ENCODE results near the gene BCOR. TPM values are rescaled to one million over a fixed set of nuclear protein-coding genes. Genes with fewer than 3 reads are reported as not detected.

BCOR gene
- total and polyA plus RNA-seq, 2 of the 13 experiments (the other 11 are each of a cell fraction or from before 2014, with no cell fraction given): 14.3 to 15.2 TPM

DNA sequence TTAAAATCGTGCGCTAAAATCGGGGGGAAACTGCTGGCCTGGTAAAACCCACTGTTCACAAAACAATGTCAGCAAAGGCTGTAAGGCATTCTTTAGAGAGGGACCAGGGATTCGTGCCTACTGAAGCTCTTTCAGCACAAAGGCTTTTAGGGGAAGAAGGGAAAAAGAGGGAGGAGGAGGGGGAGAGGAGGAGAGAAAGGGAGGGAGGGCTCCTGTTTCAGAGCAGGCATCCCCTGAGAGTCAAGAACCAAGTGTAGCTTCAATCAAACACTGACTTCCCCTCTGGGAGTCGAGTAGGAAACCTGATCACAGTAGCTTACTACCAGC, 9.5 kb downstream of the BCOR start:
- Histone ChIP-seq H3K4me3 (replicated peaks in 1 of 3; ENCODE audit: insufficient read depth in 1 of 3, low read depth in 2 of 3, low read length in 3 of 3) (no peak overlapping the region), H3K36me3 (replicated peaks in 1 of 2; ENCODE audit: control insufficient read depth in 1 of 2, insufficient read depth in 2 of 2, low read length in 2 of 2) (no peaks in the 10 kb centered on the region; a peak in 1 of 5 replicates), H3K27ac (ENCODE audit: extremely low read length, insufficient read depth, low read length) (no peak overlapping the region), H3K79me2 (ENCODE audit: insufficient read depth, low read length) (peaks cover 89% of the 10 kb centered on the region), H3K4me2 (ENCODE audit: low read depth, low read length) (peak overlapping the region; percentile 24; the same call in 1 of the 2 replicates), H2AFZ (ENCODE audit: low read length) (no peak overlapping the region), H3K9me3 (ENCODE audit: low read length) (no peaks in the 10 kb centered on the region), H3K4me1 (ENCODE audit: insufficient read depth, low read length) (peaks cover 86% of the 10 kb centered on the region), H4K20me1 (ENCODE audit: insufficient read depth, low read length) (peaks cover 69% of the 10 kb centered on the region), H3K9ac (ENCODE audit: insufficient read depth, low read depth, low read length) (no peak overlapping the region), H3K27me3 (ENCODE audit: control insufficient read depth in 1 of 2, insufficient read depth in 2 of 2, low read length in 2 of 2) (no peaks in the 10 kb centered on the region)
- DNase-seq (ENCODE audit: low spot score) (no peak), ATAC-seq (no peak), FAIRE-seq (no peak)
- in situ Hi-C loops (cut with HindIII; ENCODE audit: extremely low pct_ligation_motif_present, low pct_unique_long_range_greater_than_20kb): loop anchor here (10.0 kb wide), 1 partner anchor 177 kb away; no protein-coding TSS in a partner anchor
- 2% methylated on average over 3 of the region's 5 CpGs for WGBS (ENCODE audit: low lambda C conversion rate)
- BruUV-seq (replicated peaks): no TSS peak
- CTCF ChIA-PET (ENCODE audit: low intra/inter-chr PET ratio, low total read pairs): no interaction called here
- intact Hi-C loops (cut with micrococcal nuclease; ENCODE audit: unreplicated experiment): no loop called here
- TF ChIP-seq NR2F6 (IDR thresholded peaks at IDR 0.05) (0 out of 2 replicates have a peak, but pooled peaks have one; percentile 1), NR2F6 (CRISPR knock-in tag; IDR thresholded peaks at IDR 0.05) (no peak), CREM (IDR thresholded peaks at IDR 0.05) (0 out of 2 replicates have a peak, but pooled peaks have one; percentile 13), CREM (CRISPR knock-in tag; IDR thresholded peaks at IDR 0.05) (no peak)
- TF ChIP-seq, protein P1, sequence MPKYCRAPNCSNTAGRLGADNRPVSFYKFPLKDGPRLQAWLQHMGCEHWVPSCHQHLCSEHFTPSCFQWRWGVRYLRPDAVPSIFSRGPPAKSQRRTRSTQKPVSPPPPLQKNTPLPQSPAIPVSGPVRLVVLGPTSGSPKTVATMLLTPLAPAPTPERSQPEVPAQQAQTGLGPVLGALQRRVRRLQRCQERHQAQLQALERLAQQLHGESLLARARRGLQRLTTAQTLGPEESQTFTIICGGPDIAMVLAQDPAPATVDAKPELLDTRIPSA (CRISPR knock-in tag; IDR thresholded peaks at IDR 0.05; ENCODE audit: borderline replicate concordance): no peak
- POLR2A ChIA-PET: interaction anchor here (0.9 to 1.4 kb wide), 5 partner anchors 8 to 75 kb away, joined by 3 to 9 read pairs (median 4); partner anchors contain the start of gene BCOR

DNA sequence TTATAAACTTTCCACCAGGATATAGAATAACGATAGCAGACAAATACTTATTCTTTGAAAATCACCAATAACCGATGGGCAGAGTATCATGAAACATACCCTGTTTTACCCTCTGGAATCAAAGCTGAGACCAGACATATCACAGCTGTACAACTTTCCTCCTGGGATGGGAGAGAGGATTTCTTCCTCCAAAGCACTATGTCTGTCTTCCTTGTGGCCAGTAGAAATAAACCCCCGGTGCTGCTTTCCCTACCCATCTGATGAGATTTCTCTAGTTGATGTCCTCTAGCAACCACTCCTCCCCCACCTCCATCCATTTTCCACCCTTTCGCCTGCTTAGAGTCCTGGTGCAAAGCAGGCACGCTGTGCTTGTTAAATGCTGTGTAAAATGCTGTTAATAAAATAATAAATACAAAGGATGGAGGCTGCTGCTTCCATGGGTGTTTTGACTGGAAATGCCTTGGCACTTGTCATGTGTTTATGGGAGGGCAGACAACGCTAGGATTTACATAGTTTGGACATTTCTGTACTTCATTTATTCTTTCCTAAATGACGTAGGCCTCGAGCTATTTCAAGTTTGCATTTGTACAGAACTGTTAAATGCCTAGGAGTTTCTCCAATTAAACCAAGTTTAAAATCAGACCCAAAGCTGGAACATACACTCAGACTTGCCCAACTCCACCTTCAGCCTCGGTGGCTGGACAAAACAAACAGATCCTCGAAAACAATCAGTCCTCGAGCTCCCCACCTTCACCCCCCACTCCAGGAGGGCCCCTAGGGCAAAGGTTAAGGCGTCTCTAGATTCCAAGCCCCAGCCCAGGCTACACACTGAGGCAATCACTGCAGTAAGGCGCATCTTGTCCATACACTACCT, 10.1 kb downstream of the BCOR start:
- DNase-seq (ENCODE audit: low spot score): no peak
- no peak overlapping the region for H3K4me3 ChIP-seq (replicated peaks in 1 of 3; ENCODE audit: insufficient read depth in 1 of 3, low read depth in 2 of 3, low read length in 3 of 3)
- CTCF ChIA-PET (ENCODE audit: low intra/inter-chr PET ratio, low total read pairs): no interaction called here
- no peaks in the 10 kb centered on the region for H3K9me3 ChIP-seq (ENCODE audit: low read length)
- intact Hi-C loops (cut with micrococcal nuclease; ENCODE audit: unreplicated experiment): no loop called here
- H3K79me2 ChIP-seq (ENCODE audit: insufficient read depth, low read length): peaks cover 85% of the 10 kb centered on the region
- peaks cover 63% of the 10 kb centered on the region for H4K20me1 ChIP-seq (ENCODE audit: insufficient read depth, low read length)
- peaks cover 86% of the 10 kb centered on the region for H3K4me1 ChIP-seq (ENCODE audit: insufficient read depth, low read length)
- H3K27me3 ChIP-seq (ENCODE audit: control insufficient read depth in 1 of 2, insufficient read depth in 2 of 2, low read length in 2 of 2): no peaks in the 10 kb centered on the region
- peak overlapping the region; percentile 24; the same call in 1 of the 2 replicates for H3K4me2 ChIP-seq (ENCODE audit: low read depth, low read length)
- H3K9ac ChIP-seq (ENCODE audit: insufficient read depth, low read depth, low read length): no peak overlapping the region
- no peaks in the 10 kb centered on the region; a peak in 1 of 5 replicates for H3K36me3 ChIP-seq (replicated peaks in 1 of 2; ENCODE audit: control insufficient read depth in 1 of 2, insufficient read depth in 2 of 2, low read length in 2 of 2)
- H3K27ac ChIP-seq (ENCODE audit: extremely low read length, insufficient read depth, low read length): no peak overlapping the region
- in situ Hi-C loops (cut with HindIII; ENCODE audit: extremely low pct_ligation_motif_present, low pct_unique_long_range_greater_than_20kb): loop anchor here (10.0 kb wide), 1 partner anchor 177 kb away; no protein-coding TSS in a partner anchor
- no peak for ATAC-seq
- BruUV-seq (replicated peaks): no TSS peak
- POLR2A ChIA-PET: interaction anchor here (0.9 to 1.4 kb wide), 5 partner anchors 9 to 75 kb away, joined by 3 to 9 read pairs (median 4); partner anchors contain the start of gene BCOR
- 60% methylated on average over 12 of the region's 13 CpGs for WGBS (ENCODE audit: low lambda C conversion rate)
- peak; percentile 71 for FAIRE-seq
- no peak overlapping the region for H2AFZ ChIP-seq (ENCODE audit: low read length)
- TF ChIP-seq, protein P2, sequence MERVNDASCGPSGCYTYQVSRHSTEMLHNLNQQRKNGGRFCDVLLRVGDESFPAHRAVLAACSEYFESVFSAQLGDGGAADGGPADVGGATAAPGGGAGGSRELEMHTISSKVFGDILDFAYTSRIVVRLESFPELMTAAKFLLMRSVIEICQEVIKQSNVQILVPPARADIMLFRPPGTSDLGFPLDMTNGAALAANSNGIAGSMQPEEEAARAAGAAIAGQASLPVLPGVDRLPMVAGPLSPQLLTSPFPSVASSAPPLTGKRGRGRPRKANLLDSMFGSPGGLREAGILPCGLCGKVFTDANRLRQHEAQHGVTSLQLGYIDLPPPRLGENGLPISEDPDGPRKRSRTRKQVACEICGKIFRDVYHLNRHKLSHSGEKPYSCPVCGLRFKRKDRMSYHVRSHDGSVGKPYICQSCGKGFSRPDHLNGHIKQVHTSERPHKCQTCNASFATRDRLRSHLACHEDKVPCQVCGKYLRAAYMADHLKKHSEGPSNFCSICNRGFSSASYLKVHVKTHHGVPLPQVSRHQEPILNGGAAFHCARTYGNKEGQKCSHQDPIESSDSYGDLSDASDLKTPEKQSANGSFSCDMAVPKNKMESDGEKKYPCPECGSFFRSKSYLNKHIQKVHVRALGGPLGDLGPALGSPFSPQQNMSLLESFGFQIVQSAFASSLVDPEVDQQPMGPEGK (CRISPR knock-in tag; IDR thresholded peaks at IDR 0.05): peak; percentile 38; the same call in 1 of the 2 replicates
- TF ChIP-seq, protein P3, sequence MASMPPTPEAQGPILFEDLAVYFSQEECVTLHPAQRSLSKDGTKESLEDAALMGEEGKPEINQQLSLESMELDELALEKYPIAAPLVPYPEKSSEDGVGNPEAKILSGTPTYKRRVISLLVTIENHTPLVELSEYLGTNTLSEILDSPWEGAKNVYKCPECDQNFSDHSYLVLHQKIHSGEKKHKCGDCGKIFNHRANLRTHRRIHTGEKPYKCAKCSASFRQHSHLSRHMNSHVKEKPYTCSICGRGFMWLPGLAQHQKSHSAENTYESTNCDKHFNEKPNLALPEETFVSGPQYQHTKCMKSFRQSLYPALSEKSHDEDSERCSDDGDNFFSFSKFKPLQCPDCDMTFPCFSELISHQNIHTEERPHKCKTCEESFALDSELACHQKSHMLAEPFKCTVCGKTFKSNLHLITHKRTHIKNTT (CRISPR knock-in tag; IDR thresholded peaks at IDR 0.05): no peak
- TF ChIP-seq GATAD2A (CRISPR knock-in tag; IDR thresholded peaks at IDR 0.05): peak; percentile 44
- no peak for TF ChIP-seq ZNF746 (CRISPR knock-in tag; IDR thresholded peaks at IDR 0.05)
- TF ChIP-seq, protein P4, sequence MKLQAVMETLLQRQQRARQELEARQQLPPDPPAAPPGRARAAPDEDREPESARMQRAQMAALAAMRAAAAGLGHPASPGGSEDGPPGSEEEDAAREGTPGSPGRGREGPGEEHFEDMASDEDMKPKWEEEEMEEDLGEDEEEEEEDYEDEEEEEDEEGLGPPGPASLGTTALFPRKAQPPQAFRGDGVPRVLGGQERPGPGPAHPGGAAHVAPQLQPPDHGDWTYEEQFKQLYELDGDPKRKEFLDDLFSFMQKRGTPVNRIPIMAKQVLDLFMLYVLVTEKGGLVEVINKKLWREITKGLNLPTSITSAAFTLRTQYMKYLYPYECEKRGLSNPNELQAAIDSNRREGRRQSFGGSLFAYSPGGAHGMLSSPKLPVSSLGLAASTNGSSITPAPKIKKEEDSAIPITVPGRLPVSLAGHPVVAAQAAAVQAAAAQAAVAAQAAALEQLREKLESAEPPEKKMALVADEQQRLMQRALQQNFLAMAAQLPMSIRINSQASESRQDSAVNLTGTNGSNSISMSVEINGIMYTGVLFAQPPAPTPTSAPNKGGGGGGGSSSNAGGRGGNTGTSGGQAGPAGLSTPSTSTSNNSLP (IDR thresholded peaks at IDR 0.05; ENCODE audit: low read depth, low read length): no peak
- TF ChIP-seq MXD4 (CRISPR knock-in tag; IDR thresholded peaks at IDR 0.05): no peak
- no peak for TF ChIP-seq EEA1 (CRISPR knock-in tag; IDR thresholded peaks at IDR 0.05; ENCODE audit: borderline replicate concordance)
